GM18867 (cell line): Measurements from ENCODE around the gene EPHB3.

Experiments used
- ATAC-seq: cut with Tn5 transposase; IDR thresholded peaks from one replicate; pipeline ENCODE4 v1.9.1; 2021; ENCODE audit warnings: mild to moderate bottlenecking, moderate library complexity; ENCODE audit not compliant: unreplicated experiment

Gene EPHB3

DNA sequence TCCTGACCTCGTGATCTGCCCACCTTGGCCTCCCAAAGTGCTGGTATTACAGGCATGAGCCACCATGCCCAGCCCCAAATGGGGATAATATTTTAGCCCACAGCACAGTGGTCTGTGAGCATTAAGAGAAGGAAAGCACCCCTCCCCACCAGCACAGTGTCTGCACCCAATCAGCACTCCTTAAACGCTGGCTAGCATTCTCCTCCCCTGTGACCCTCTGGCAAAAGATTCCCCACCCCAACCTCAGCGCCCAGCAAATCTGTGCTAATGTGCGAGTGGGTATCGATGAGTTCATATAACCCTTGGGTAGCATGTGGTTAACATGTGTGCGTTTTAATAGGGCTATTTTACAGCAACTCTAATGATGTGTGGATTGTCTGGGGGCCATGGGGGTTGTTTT lies 18.3 kb upstream of the EPHB3 start:
- ATAC-seq = no peak

GRCh38 chr3:184543843-184544512 lies 17.6 kb upstream of the EPHB3 start:
- peak; percentile 59 for ATAC-seq

GRCh38 chr3:184544513-184544861 lies 17.1 kb upstream of the EPHB3 start:
- no peak for ATAC-seq

DNA sequence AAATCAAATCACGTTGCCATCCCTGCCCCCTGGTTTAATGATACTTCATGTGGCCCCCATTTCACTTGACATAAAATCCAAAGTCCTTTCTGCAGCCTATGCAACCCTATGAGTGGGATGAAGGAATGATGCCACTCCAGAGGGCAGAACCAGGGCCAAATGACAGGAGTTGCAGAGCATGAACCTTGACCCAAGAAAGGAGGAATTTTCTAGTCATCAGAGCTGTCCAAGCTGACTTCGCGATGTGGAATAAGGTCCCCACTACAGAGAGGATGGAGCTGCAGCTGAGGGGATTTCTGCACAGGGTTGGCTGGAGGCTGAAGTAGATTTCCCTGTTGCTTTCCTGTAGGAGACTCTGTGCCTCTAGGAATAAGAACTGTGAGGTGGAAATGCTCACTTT lies 15.8 kb upstream of the EPHB3 start:
- no peak for ATAC-seq

GRCh38 chr3:184546252-184546651 lies 15.3 kb upstream of the EPHB3 start:
- ATAC-seq = no peak

DNA sequence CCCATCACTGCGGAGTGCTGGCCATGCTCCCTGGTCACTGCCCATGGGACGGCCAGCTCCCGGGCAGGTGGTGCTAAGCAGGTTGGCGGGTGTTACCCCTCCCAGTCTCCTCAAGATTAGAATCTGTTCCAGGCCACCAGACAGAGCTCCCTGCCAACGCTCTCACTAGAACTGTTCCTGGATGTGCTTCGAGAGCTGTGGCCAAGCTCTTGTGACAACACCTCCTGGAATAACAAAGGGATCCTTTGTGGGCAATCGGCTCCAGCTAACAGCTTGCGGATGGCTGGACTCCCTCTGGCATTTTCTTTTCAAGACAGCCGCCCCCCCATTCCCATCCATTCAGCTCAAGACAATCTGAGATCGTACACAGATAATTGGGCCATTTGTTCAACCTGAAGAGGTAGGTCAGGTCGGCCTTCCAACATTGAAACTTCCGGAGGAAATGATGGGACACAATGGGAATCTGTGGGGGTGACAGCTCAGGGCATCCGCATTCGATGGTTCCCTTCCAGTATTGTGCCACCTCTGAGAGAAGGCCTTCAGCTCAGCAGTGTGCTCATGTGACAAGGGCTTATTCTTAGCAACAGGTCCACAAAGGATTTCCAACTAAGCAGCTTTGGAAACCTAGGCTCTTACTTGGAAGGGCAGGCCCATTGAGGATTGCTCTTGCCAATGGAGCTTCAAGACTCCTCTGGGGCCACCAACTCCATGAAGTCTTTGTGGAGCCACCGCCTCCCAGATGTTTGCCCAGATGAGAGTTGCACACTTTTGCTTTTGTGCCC lies 11.6 kb upstream of the EPHB3 start:
- no peak for ATAC-seq

GRCh38 chr3:184551103-184551502 lies 10.5 kb upstream of the EPHB3 start:
- no peak for ATAC-seq

- ATAC-seq = no peak
Observed at GRCh38 chr3:184551614-184552256, 9.8 kb upstream of the EPHB3 start.

GRCh38 chr3:184552296-184552695 lies 9.3 kb upstream of the EPHB3 start:
- no peak for ATAC-seq

DNA sequence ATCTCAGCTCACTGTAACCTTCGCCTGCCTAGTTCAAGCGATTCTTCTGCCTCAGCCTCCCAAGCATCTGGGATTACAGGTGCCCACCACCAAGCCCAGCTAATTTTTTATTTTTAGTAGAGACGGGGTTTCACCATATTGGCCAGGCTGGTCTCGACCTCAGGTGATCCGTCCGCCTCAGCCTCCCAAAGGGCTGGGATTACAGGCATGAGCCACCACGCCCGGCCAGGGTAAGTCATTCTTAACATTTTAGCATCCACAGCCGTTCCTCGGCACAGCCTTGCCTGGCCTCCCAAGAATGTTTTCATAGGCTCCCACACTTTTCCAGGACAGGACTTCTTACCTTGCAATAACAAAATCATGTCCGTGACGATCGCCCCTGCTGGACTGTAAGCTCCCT lies 8.7 kb upstream of the EPHB3 start:
- ATAC-seq = no peak

DNA sequence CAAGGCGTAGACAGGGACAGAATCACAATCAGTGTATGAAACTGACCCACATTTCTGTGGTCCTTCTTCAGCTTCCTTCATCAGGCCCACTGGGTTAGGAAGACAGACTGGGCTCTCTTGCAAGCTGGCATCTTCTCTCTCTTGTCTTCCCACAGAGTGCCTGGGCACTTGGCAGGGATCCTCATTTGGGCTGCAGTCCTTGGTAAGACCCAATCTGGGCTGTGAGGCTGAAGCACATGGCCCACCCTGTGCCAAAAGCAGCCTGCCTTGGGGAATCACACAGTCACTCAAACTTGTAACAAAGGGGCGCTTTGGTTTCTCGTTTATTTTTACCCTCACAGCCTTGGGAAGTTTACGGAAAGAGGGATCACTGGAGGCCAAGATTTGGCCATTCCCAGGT lies 8.2 kb upstream of the EPHB3 start:
- no peak for ATAC-seq

GRCh38 chr3:184554461-184554860 lies 7.1 kb upstream of the EPHB3 start:
- ATAC-seq = no peak

DNA sequence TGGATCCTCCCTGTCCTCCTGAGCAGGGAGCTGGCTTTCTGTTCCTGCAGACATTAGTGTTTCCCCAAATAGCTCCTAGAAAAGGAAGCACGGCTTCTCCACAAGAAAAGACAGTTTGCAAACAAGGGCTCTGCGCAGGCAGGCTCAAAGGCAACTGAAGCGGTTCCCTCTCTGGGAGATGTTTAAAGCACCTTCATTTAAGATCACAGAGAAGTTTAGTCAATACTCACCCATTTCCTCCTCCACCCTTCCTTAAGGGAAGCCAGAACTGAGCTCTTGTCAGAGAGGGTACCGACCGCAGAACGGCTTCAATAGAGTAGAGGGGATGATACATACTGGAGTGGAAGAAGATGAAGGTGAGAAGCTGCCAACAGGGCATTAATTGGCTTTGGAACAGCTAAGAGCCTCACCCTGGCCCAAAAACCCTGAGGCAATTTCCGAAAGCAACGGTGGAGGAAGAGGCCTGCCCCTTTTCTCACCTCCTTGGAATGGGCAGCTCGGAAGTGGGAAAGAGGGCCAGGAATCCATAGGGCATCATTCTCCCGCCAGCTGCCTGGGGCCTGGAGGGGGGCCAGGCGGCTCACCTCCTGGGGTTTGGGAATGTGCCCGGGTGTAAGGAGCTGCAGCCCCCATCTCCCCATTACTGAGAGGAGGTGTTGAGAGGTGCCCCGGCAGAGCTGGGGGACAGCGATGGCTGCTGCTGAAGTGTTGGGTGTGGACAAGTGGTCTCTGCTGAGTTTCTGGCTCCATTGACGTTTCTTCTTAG lies 4.8 kb upstream of the EPHB3 start:
- no peak for ATAC-seq

DNA sequence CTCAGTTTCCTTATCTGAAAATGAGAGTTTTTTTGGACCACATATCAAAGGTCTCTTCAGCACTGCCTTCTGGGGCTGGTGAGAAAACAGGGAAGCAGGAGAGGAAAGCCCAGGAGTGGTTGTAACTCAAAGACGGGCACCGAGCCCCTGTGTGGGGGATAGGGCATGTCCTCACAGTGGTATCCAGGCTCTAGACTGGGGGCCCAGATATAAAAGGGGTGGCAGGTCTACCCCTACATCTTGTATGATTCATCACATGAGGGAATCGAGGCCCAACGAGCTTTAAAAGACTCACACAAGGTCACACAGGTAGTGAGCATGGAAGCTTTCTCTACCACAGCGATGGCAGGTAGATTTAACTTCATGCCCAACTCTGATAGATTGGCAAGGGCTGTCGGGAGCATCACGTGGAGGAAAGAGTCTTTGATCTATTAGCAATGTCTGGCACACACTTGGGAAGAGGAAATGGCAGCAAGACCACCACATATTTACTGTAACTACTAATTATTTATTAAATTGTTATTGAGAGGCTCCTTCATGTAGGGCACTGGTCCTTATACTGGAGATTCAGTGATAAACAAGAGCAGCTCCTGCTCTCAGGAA lies 4.1 kb upstream of the EPHB3 start:
- ATAC-seq = no peak

GRCh38 chr3:184558726-184559125 lies 2.9 kb upstream of the EPHB3 start:
- ATAC-seq = no peak

- ATAC-seq = no peak
Observed at GRCh38 chr3:184559336-184559735, 2.2 kb upstream of the EPHB3 start.

- ATAC-seq = no peak
Observed at GRCh38 chr3:184560531-184560930, 1.1 kb upstream of the EPHB3 start.

GRCh38 chr3:184561913-184562877 lies 610 bp downstream of the EPHB3 start:
- ATAC-seq = peak; percentile 3

GRCh38 chr3:184562878-184563560 lies 1.4 kb downstream of the EPHB3 start:
- no peak for ATAC-seq
